HepG2 (cell line): Measurements from ENCODE around the gene IER2. TPM values are rescaled to one million over a fixed set of nuclear protein-coding genes. Genes with fewer than 3 reads are reported as not detected.

ENCODE experiments used
- BRD4 ChIP-seq: sonication (generic); formaldehyde crosslinking; IDR thresholded peaks from 2 replicates; pipeline ENCODE4 v1.4.0; 2020; ENCODE audit warnings: missing genetic modification reagents
- E2F5 ChIP-seq: sonication (generic); formaldehyde crosslinking; conservative IDR thresholded peaks from 2 replicates; pipeline ENCODE4 v1.4.0; 2020; ENCODE audit warnings: missing genetic modification reagents
- HOXA5 ChIP-seq: sonication (generic); formaldehyde crosslinking; IDR thresholded peaks from 2 replicates; pipeline ENCODE4 v1.4.0; 2020; ENCODE audit warnings: missing genetic modification reagents
- KLF15 ChIP-seq: sonication (generic); formaldehyde crosslinking; IDR thresholded peaks from 2 replicates; pipeline ENCODE4 v1.8.1; 2023; ENCODE audit warnings: borderline replicate concordance, mild to moderate bottlenecking, inconsistent platforms, missing genetic modification reagents, mixed read lengths
- KLF9 ChIP-seq: IDR thresholded peaks from 2 replicates; pipeline ENCODE4 v1.6.1; 2016; ENCODE audit warnings: low read depth
- MEIS1 ChIP-seq: sonication (generic); formaldehyde crosslinking; IDR thresholded peaks from 2 replicates; pipeline ENCODE4 v1.9.0; 2021; ENCODE audit warnings: mild to moderate bottlenecking, missing genetic modification reagents, moderate library complexity, borderline replicate concordance
- RFX1 ChIP-seq: fragments of 450-650 bp; IDR thresholded peaks from 2 replicates; pipeline ENCODE4 v1.6.1; 2017
- SKI ChIP-seq: fragments of 450-650 bp; IDR thresholded peaks from one replicate; pipeline ENCODE4 v1.6.1; 2018; ENCODE audit warnings: mild to moderate bottlenecking; ENCODE audit not compliant: partially characterized antibody
- SNAI1 ChIP-seq: sonication (generic); formaldehyde crosslinking; IDR thresholded peaks from 2 replicates; pipeline ENCODE4 v1.5.0; 2020; ENCODE audit warnings: mild to moderate bottlenecking, missing genetic modification reagents, borderline replicate concordance
- SP4 ChIP-seq: sonication (generic); formaldehyde crosslinking; IDR thresholded peaks from 2 replicates; pipeline ENCODE4 v1.8.1; 2023; ENCODE audit warnings: mild to moderate bottlenecking, missing genetic modification reagents
- TBX3 ChIP-seq: fragments of 450-650 bp; IDR thresholded peaks from 2 replicates; pipeline ENCODE4 v1.6.1; 2017; ENCODE audit warnings: antibody characterized with exemption, mild to moderate bottlenecking, inconsistent platforms, borderline replicate concordance
- UBTF ChIP-seq: sonication (generic); formaldehyde crosslinking; IDR thresholded peaks from 2 replicates; pipeline ENCODE4 v1.4.0; 2020; ENCODE audit warnings: mild to moderate bottlenecking, missing genetic modification reagents
- ZNF12 ChIP-seq: sonication (generic); formaldehyde crosslinking; IDR thresholded peaks from 2 replicates; pipeline ENCODE4 v1.5.0; 2020; ENCODE audit warnings: missing genetic modification reagents
- ZNF138 ChIP-seq: sonication (generic); formaldehyde crosslinking; IDR thresholded peaks from 2 replicates; pipeline ENCODE4 v1.5.0; 2020; ENCODE audit warnings: mild to moderate bottlenecking, low read depth, missing genetic modification reagents
- ZNF251 ChIP-seq: sonication (generic); formaldehyde crosslinking; IDR thresholded peaks from 2 replicates; pipeline ENCODE4 v1.9.0; 2021; ENCODE audit warnings: mild to moderate bottlenecking, missing genetic modification reagents
- ZNF460 ChIP-seq: sonication (generic); formaldehyde crosslinking; IDR thresholded peaks from 2 replicates; pipeline ENCODE4 v1.5.1; 2020; ENCODE audit warnings: missing genetic modification reagents, mild to moderate bottlenecking, borderline replicate concordance
- ZNF615 ChIP-seq: sonication (generic); formaldehyde crosslinking; IDR thresholded peaks from 2 replicates; pipeline ENCODE4 v1.5.0; 2020; ENCODE audit warnings: mild to moderate bottlenecking, missing genetic modification reagents, borderline replicate concordance
- ZNF616 ChIP-seq: sonication (generic); formaldehyde crosslinking; IDR thresholded peaks from 2 replicates; pipeline ENCODE4 v1.5.0; 2020; ENCODE audit warnings: low read depth, mild to moderate bottlenecking, missing genetic modification reagents
- ZNF660 ChIP-seq: sonication (generic); formaldehyde crosslinking; IDR thresholded peaks from 2 replicates; pipeline ENCODE4 v1.5.1; 2020; ENCODE audit warnings: mild to moderate bottlenecking, low read depth, missing genetic modification reagents, borderline replicate concordance
- ZNF83 ChIP-seq: sonication (generic); formaldehyde crosslinking; IDR thresholded peaks from 2 replicates; pipeline ENCODE4 v1.4.0; 2020; ENCODE audit warnings: missing genetic modification reagents, mild to moderate bottlenecking, borderline replicate concordance
- ZSCAN22 ChIP-seq: sonication (generic); formaldehyde crosslinking; IDR thresholded peaks from 2 replicates; pipeline ENCODE4 v1.4.0; 2020; ENCODE audit warnings: mild to moderate bottlenecking, missing genetic modification reagents
- ZSCAN25 ChIP-seq: sonication (generic); formaldehyde crosslinking; IDR thresholded peaks from 2 replicates; pipeline ENCODE4 v1.8.0; 2022; ENCODE audit warnings: mild to moderate bottlenecking, missing genetic modification reagents
- ZUFSP ChIP-seq: sonication (generic); formaldehyde crosslinking; IDR thresholded peaks from 2 replicates; pipeline ENCODE4 v1.9.0; 2021; ENCODE audit warnings: missing genetic modification reagents, mild to moderate bottlenecking, borderline replicate concordance
- polyA plus RNA-seq, 8 experiments: library from polyadenylated mRNA; depleted of rRNA in 3 of 8; stranded (reverse) in 7 of 8; unstranded in 1 of 8; fragments of >200 nt; fragmentation: Illumina TruSeq in 4 of 8; extraction: Trizol in 4 of 8; gene quantifications; 2 replicates each; pipeline versions ENCODE4 v1.2.1 to v1.2.3, GENCODE V29; 2011 to 2016; ENCODE audit warnings: low read depth in 4 of 8, missing spikeins in 1 of 8, mixed read lengths in 1 of 8; ENCODE audit not compliant: insufficient read depth in 1 of 8
- total RNA-seq, 5 experiments: library from RNA; depleted of rRNA; stranded (reverse); fragments of >200 nt; fragmentation: Illumina TruSeq; extraction: Trizol; gene quantifications; 2 replicates each; pipeline ENCODE4 v1.2.3, GENCODE V29; 2016; ENCODE audit warnings: low read depth in 1 of 5
- TF ChIP-seq, protein P1 (sequence below): sonication (generic); formaldehyde crosslinking; IDR thresholded peaks from 2 replicates; pipeline ENCODE4 v1.8.1; 2023; ENCODE audit warnings: mild to moderate bottlenecking, missing genetic modification reagents

Gene IER2
- total and polyA plus RNA-seq, 2 of the 13 experiments (the other 11 are each of a cell fraction or from before 2014, with no cell fraction given), result 10.1 to 14.3 TPM

GRCh38 chr19:13155472-13156359 lies 5.5 kb downstream of the IER2 start (continued):
- TF ChIP-seq ZNF615 (CRISPR knock-in tag) (no peak), ZNF83 (no peak), ZNF12 (CRISPR knock-in tag) (no peak), UBTF (CRISPR knock-in tag) (no peak; the same call in 1 of the 2 replicates), RFX1 (no peak), ZSCAN25 (CRISPR knock-in tag) (no peak), ZNF660 (CRISPR knock-in tag) (no peak), KLF9 (CRISPR knock-in tag) (no peak), SKI (peak; percentile 80), ZUFSP (CRISPR knock-in tag) (no peak), MEIS1 (no peak), ZNF251 (CRISPR knock-in tag) (no peak), BRD4 (CRISPR knock-in tag) (no peak), SNAI1 (CRISPR knock-in tag) (no peak), ZNF138 (CRISPR knock-in tag) (no peak), ZSCAN22 (CRISPR knock-in tag) (no peak), E2F5 (no peak), TBX3 (peak; percentile 13; the same call in 1 of the 2 replicates), HOXA5 (CRISPR knock-in tag) (no peak), KLF15 (CRISPR knock-in tag) (no peak), ZNF460 (no peak; the same call in 1 of the 2 replicates), ZNF616 (CRISPR knock-in tag) (no peak), SP4 (CRISPR knock-in tag) (0 out of 2 replicates have a peak, but pooled peaks have one; percentile 14)
- TF ChIP-seq, protein P1, sequence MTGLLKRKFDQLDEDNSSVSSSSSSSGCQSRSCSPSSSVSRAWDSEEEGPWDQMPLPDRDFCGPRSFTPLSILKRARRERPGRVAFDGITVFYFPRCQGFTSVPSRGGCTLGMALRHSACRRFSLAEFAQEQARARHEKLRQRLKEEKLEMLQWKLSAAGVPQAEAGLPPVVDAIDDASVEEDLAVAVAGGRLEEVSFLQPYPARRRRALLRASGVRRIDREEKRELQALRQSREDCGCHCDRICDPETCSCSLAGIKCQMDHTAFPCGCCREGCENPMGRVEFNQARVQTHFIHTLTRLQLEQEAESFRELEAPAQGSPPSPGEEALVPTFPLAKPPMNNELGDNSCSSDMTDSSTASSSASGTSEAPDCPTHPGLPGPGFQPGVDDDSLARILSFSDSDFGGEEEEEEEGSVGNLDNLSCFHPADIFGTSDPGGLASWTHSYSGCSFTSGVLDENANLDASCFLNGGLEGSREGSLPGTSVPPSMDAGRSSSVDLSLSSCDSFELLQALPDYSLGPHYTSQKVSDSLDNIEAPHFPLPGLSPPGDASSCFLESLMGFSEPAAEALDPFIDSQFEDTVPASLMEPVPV, result peak; percentile 40; the same call in 1 of the 2 replicates
